HepG2 (cell line): ENCODE measurements around the gene PRR35. TPM values are rescaled to one million over a fixed set of nuclear protein-coding genes. Genes with fewer than 3 reads are reported as not detected.
A peak's percentile ranks its signal among the peaks of the same experiment; 100 is the strongest.

Source experiments
- ARID2 ChIP-seq: sonication (generic); formaldehyde crosslinking; IDR thresholded peaks from 2 replicates; pipeline ENCODE4 v1.8.1; 2022; ENCODE audit warnings: mild to moderate bottlenecking, missing genetic modification reagents, borderline replicate concordance
- ARID4A ChIP-seq: sonication (generic); formaldehyde crosslinking; IDR thresholded peaks from 2 replicates; pipeline ENCODE4 v1.5.0; 2020; ENCODE audit warnings: mild to moderate bottlenecking, missing genetic modification reagents, borderline replicate concordance
- CCDC6 ChIP-seq: sonication (generic); formaldehyde crosslinking; IDR thresholded peaks from 2 replicates; pipeline ENCODE4 v1.8.1; 2022; ENCODE audit warnings: mild to moderate bottlenecking, missing genetic modification reagents, moderate library complexity
- GLI4 ChIP-seq: sonication (generic); formaldehyde crosslinking; IDR thresholded peaks from 2 replicates; pipeline ENCODE4 v1.5.1; 2020; ENCODE audit warnings: missing genetic modification reagents, mild to moderate bottlenecking, moderate library complexity, borderline replicate concordance
- LRRFIP1 ChIP-seq: sonication (generic); formaldehyde crosslinking; conservative IDR thresholded peaks from 2 replicates; pipeline ENCODE4 v1.4.0; 2020; ENCODE audit warnings: missing genetic modification reagents
- MTA3 ChIP-seq: sonication (generic); formaldehyde crosslinking; IDR thresholded peaks from 2 replicates; pipeline ENCODE4 v1.4.0; 2020; ENCODE audit warnings: missing genetic modification reagents
- MXD4 ChIP-seq: IDR thresholded peaks from 2 replicates; pipeline ENCODE4 v1.6.1; 2016; ENCODE audit warnings: mild to moderate bottlenecking, missing biosample characterization, missing genetic modification reagents
- MXI1 ChIP-seq: IDR thresholded peaks from 3 replicates; pipeline ENCODE4 v1.6.1; 2012; ENCODE audit warnings: low read depth, low read length, inconsistent platforms, borderline replicate concordance
- PATZ1 ChIP-seq: sonication (generic); formaldehyde crosslinking; IDR thresholded peaks from 2 replicates; pipeline ENCODE4 v1.4.0; 2020; ENCODE audit warnings: missing genetic modification reagents
- PAX8 ChIP-seq: sonication (generic); formaldehyde crosslinking; IDR thresholded peaks from 2 replicates; pipeline ENCODE4 v1.8.0; 2022; ENCODE audit warnings: mild to moderate bottlenecking, missing genetic modification reagents, borderline replicate concordance
- POGZ ChIP-seq: sonication (generic); formaldehyde crosslinking; IDR thresholded peaks from 2 replicates; pipeline ENCODE4 v1.4.0; 2020; ENCODE audit warnings: mild to moderate bottlenecking, missing genetic modification reagents
- SMAD1 ChIP-seq: sonication (generic); formaldehyde crosslinking; IDR thresholded peaks from 2 replicates; pipeline ENCODE4 v1.4.0; 2020; ENCODE audit warnings: missing genetic modification reagents, low read depth, mild to moderate bottlenecking, borderline replicate concordance
- SMAD3 ChIP-seq: sonication (generic); formaldehyde crosslinking; IDR thresholded peaks from 2 replicates; pipeline ENCODE4 v1.4.0; 2020; ENCODE audit warnings: missing genetic modification reagents
- ZBTB7B ChIP-seq: sonication (generic); formaldehyde crosslinking; IDR thresholded peaks from 2 replicates; pipeline ENCODE4 v1.4.0; 2020; ENCODE audit warnings: missing genetic modification reagents
- ZNF414 ChIP-seq: sonication (generic); formaldehyde crosslinking; IDR thresholded peaks from 2 replicates; pipeline ENCODE4 v1.5.0; 2020; ENCODE audit warnings: missing genetic modification reagents
- ZNF484 ChIP-seq: sonication (generic); formaldehyde crosslinking; IDR thresholded peaks from 2 replicates; pipeline ENCODE4 v1.5.1; 2020; ENCODE audit warnings: mild to moderate bottlenecking, low read depth, missing genetic modification reagents, borderline replicate concordance
- ZNF513 ChIP-seq: sonication (generic); formaldehyde crosslinking; conservative IDR thresholded peaks from 2 replicates; pipeline ENCODE4 v1.5.0; 2020; ENCODE audit warnings: missing genetic modification reagents
- ZNF709 ChIP-seq: sonication (generic); formaldehyde crosslinking; IDR thresholded peaks from 2 replicates; pipeline ENCODE4 v1.5.0; 2020; ENCODE audit warnings: mild to moderate bottlenecking, missing genetic modification reagents
- polyA plus RNA-seq, 8 experiments: library from polyadenylated mRNA; depleted of rRNA in 3 of 8; stranded (reverse) in 7 of 8; unstranded in 1 of 8; fragments of >200 nt; fragmentation: Illumina TruSeq in 4 of 8; extraction: Trizol in 4 of 8; gene quantifications; 2 replicates each; pipeline versions ENCODE4 v1.2.1 to v1.2.3, GENCODE V29; 2011 to 2016; ENCODE audit warnings: low read depth in 4 of 8, missing spikeins in 1 of 8, mixed read lengths in 1 of 8; ENCODE audit not compliant: insufficient read depth in 1 of 8
- total RNA-seq, 5 experiments: library from RNA; depleted of rRNA; stranded (reverse); fragments of >200 nt; fragmentation: Illumina TruSeq; extraction: Trizol; gene quantifications; 2 replicates each; pipeline ENCODE4 v1.2.3, GENCODE V29; 2016; ENCODE audit warnings: low read depth in 1 of 5

The PRR35 gene
- total and polyA plus RNA-seq, 2 of the 13 experiments (the other 11 are each of a cell fraction or from before 2014, with no cell fraction given), result 0.07 to 0.16 TPM

GRCh38 chr16:578870-579405, 18.7 kb downstream of the PRR35 start (continued):
- TF ChIP-seq LRRFIP1 (no peak), ZNF709 (no peak), PATZ1 (CRISPR knock-in tag) (peak; percentile 85), MTA3 (CRISPR knock-in tag) (no peak), SMAD3 (0 out of 2 replicates have a peak, but pooled peaks have one; percentile 32), MXI1 (peak; percentile 60; the same call in 1 of the 3 replicates), ARID4A (CRISPR knock-in tag) (peak; percentile 58; the same call in 1 of the 2 replicates), POGZ (CRISPR knock-in tag) (peak; percentile 35; the same call in 1 of the 2 replicates), ZNF484 (no peak), ZNF414 (CRISPR knock-in tag) (no peak), ZBTB7B (CRISPR knock-in tag) (peak; percentile 54), ARID2 (CRISPR knock-in tag) (no peak), ZNF513 (CRISPR knock-in tag) (no peak), SMAD1 (no peak), MXD4 (0 out of 2 replicates have a peak, but pooled peaks have one; percentile 32), PAX8 (CRISPR knock-in tag) (no peak), GLI4 (CRISPR knock-in tag) (no peak), CCDC6 (CRISPR knock-in tag) (no peak)
